SK-N-SH (cell line): ENCODE measurements around the gene DNAH10. TPM values are rescaled to one million over a fixed set of nuclear protein-coding genes. Genes with fewer than 3 reads are reported as not detected.

ENCODE experiments used
- CTCF ChIA-PET: fragments of 300-600, 350-600 bp; formaldehyde crosslinking; extraction: SDS; loops from one replicate; lab custom pipeline; 2021; lab: Yijun Ruan, JAX
- POLR2A ChIA-PET: fragments of 350-600 bp; sonication (Branson Sonifier 250); formaldehyde crosslinking; extraction: SDS; loops from one replicate; lab custom pipeline; 2020; ENCODE audit warnings: antibody characterized with exemption, inconsistent platforms; lab: Yijun Ruan, JAX
- DNase-seq: peaks from one replicate; pipeline ENCODE4 v3.0.0; 2012
- H2AFZ ChIP-seq: fragments of 200-600 bp; sonication (generic); 2 replicates; pipeline ENCODE4 v1.8.1; 2016; ENCODE audit warnings: antibody characterized with exemption, mild to moderate bottlenecking, low read depth
- H3F3A ChIP-seq: fragments of 200-600 bp; sonication (generic); replicated peaks from 2 replicates; pipeline ENCODE3; 2016; ENCODE audit warnings: antibody characterized with exemption, mild to moderate bottlenecking; ENCODE audit not compliant: insufficient read depth
- H3K27ac ChIP-seq, 2 experiments: fragments of 200-500 bp in 1 of 2; fragments of 200-600 bp in 1 of 2; sonication (Bioruptor generic) in 1 of 2; sonication (generic), shearing (Covaris generic) in 1 of 2; 2 replicates each; pipeline versions ENCODE4 v1.5.1 to v1.6.1; 2014 to 2016; ENCODE audit warnings: low read depth in 2 of 2, inconsistent platforms in 1 of 2, low read length in 1 of 2, mild to moderate bottlenecking in 1 of 2, mixed read lengths in 1 of 2
- H3K27me3 ChIP-seq: fragments of 200-600 bp; sonication (generic), shearing (Covaris generic); 2 replicates; pipeline ENCODE4 v1.6.1; 2016; ENCODE audit warnings: mixed run types; ENCODE audit not compliant: insufficient read depth
- H3K36me3 ChIP-seq, 2 experiments: fragments of 200-500 bp in 1 of 2; fragments of 200-600 bp in 1 of 2; sonication (Bioruptor generic) in 1 of 2; sonication (generic) in 1 of 2; replicated peaks in 1 of 2; 2 replicates each; pipeline versions ENCODE3 to v1.5.1; 2014 to 2016; ENCODE audit warnings: low read length in 1 of 2, mild to moderate bottlenecking in 1 of 2; ENCODE audit not compliant: insufficient read depth in 2 of 2, control insufficient read depth in 1 of 2
- H3K4me1 ChIP-seq, 2 experiments: fragments of 200-500 bp in 1 of 2; fragments of 200-600 bp in 1 of 2; sonication (Bioruptor generic) in 1 of 2; sonication (generic), shearing (Covaris generic) in 1 of 2; 2 replicates each; pipeline versions ENCODE4 v1.5.1 to v1.6.1; 2014 to 2016; ENCODE audit warnings: low read depth in 1 of 2, low read length in 1 of 2, mixed run types in 1 of 2; ENCODE audit not compliant: insufficient read depth in 2 of 2, control insufficient read depth in 1 of 2
- H3K4me2 ChIP-seq: fragments of 200-600 bp; sonication (generic), shearing (Covaris generic); 2 replicates; pipeline ENCODE4 v1.6.1; 2017; ENCODE audit warnings: mixed run types
- H3K4me3 ChIP-seq, 2 experiments: fragments of 200-500 bp in 1 of 2; fragments of 200-600 bp in 1 of 2; sonication (Bioruptor generic) in 1 of 2; sonication (generic), shearing (Covaris generic) in 1 of 2; 2 replicates each; pipeline versions ENCODE4 v1.5.1 to v1.8.1; 2014 to 2016; ENCODE audit warnings: low read depth in 2 of 2, inconsistent platforms in 1 of 2, low read length in 1 of 2, mild to moderate bottlenecking in 1 of 2, mixed read lengths in 1 of 2, moderate library complexity in 1 of 2
- H3K79me2 ChIP-seq: fragments of 200-600 bp; sonication (generic); 2 replicates; pipeline ENCODE4 v1.8.1; 2017; ENCODE audit warnings: mild to moderate bottlenecking; ENCODE audit not compliant: insufficient read depth
- H3K9ac ChIP-seq: fragments of 200-600 bp; sonication (generic); 2 replicates; pipeline ENCODE4 v1.6.1; 2017; ENCODE audit warnings: mixed run types
- H3K9me2 ChIP-seq: fragments of 200-600 bp; sonication (generic); 2 replicates; pipeline ENCODE4 v1.6.1; 2017; ENCODE audit warnings: mixed run types
- H3K9me3 ChIP-seq: fragments of 200-600 bp; sonication (generic); 2 replicates; pipeline ENCODE4 v1.6.1; 2017; ENCODE audit warnings: mixed run types, mild to moderate bottlenecking, moderate library complexity
- H4K20me1 ChIP-seq: fragments of 200-600 bp; sonication (generic); 2 replicates; pipeline ENCODE4 v1.6.1; 2017; ENCODE audit warnings: mild to moderate bottlenecking, mixed run types; ENCODE audit not compliant: insufficient read depth
- CTCF ChIP-seq: fragments of 200-600 bp; sonication (generic); IDR thresholded peaks from 2 replicates; pipeline ENCODE4 v1.6.1; 2017; ENCODE audit warnings: antibody characterized with exemption, mild to moderate bottlenecking, moderate library complexity
- IRF3 ChIP-seq: fragments of 150-350 bp; IDR thresholded peaks from 2 replicates; pipeline ENCODE4 v1.6.1; 2016; ENCODE audit warnings: mild to moderate bottlenecking, low read depth, low read length
- JUND ChIP-seq: IDR thresholded peaks from 2 replicates; pipeline ENCODE4 v1.4.0; 2012
- MXI1 ChIP-seq: IDR thresholded peaks from 2 replicates; pipeline ENCODE4 v1.6.1; 2012; ENCODE audit warnings: mild to moderate bottlenecking, low read depth, low read length, improper control_type of control experiment
- NRF1 ChIP-seq: IDR thresholded peaks from 2 replicates; pipeline ENCODE4 v1.6.1; 2012; ENCODE audit warnings: low read depth, mild to moderate bottlenecking, low read length
- RCOR1 ChIP-seq: fragments of 150-350 bp; IDR thresholded peaks from 2 replicates; pipeline ENCODE4 v1.6.1; 2017; ENCODE audit warnings: antibody characterized with exemption, low read length
- TEAD4 ChIP-seq: IDR thresholded peaks from 2 replicates; pipeline ENCODE4 v1.4.0; 2012; ENCODE audit warnings: mild to moderate bottlenecking, borderline replicate concordance; ENCODE audit not compliant: insufficient read depth
- YY1 ChIP-seq: IDR thresholded peaks from 2 replicates; pipeline ENCODE4 v1.4.0; 2012; ENCODE audit warnings: low read depth, mild to moderate bottlenecking
- ZBTB33 ChIP-seq: IDR thresholded peaks from 2 replicates; pipeline ENCODE4 v1.4.0; 2012; ENCODE audit warnings: low read depth, borderline replicate concordance
- WGBS: methylation state at CpG from one replicate; pipeline ENCODE4 v1.1.6; 2017; ENCODE audit warnings: low lambda C conversion rate; 5-methylcytosine and 5-hydroxymethylcytosine counted together
- polyA plus RNA-seq, 3 experiments: library from polyadenylated mRNA; depleted of rRNA; stranded (reverse); fragments of >200 nt; gene quantifications; 2 replicates each; pipeline ENCODE4 v1.2.3, GENCODE V29; 2012
- TF ChIP-seq, protein P1 (sequence below): IDR thresholded peaks from 2 replicates; pipeline ENCODE4 v1.6.1; 2012; ENCODE audit warnings: mild to moderate bottlenecking, low read depth, low read length, moderate library complexity

DNAH10 gene
- polyA plus RNA-seq, 1 of the 3 experiments (the other 2 are of a cell fraction), result 0.13 TPM

DNA sequence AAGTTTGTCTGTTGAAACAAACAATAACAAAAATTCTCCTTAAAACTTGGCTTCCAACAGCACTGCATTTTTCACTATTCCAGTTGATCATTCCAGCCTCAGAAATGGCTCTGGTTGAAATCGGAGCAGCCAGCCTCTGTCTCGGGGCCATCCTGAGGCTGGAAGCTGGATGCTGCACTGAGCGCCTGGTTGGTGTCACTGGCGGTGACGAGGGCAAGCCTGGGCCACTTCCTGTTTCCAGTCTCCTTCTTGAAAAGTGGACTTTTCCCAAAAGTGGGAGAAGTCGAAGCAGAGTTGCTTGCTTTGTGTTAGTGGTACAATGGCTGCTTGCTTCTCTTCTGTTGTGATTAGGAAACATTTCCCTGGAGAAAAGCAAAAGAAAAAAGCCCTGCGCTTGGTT lies 161.8 kb downstream of the DNAH10 start:
- Histone ChIP-seq H3K36me3 (no peaks in the 10 kb centered on the region), H3K9me3 (no peaks in the 10 kb centered on the region), H3K79me2 (no peaks in the 10 kb centered on the region), H2AFZ (no peak overlapping the region), H3K4me1 (no peaks in the 10 kb centered on the region; a peak in 1 of 4 replicates), H3K9ac (no peak overlapping the region), H3K4me2 (no peak overlapping the region), H3F3A (no peaks in the 10 kb centered on the region), H3K4me3 (no peak overlapping the region), H4K20me1 (no peaks in the 10 kb centered on the region), H3K27ac (no peak overlapping the region), H3K27me3 (no peaks in the 10 kb centered on the region), H3K9me2 (no peaks in the 10 kb centered on the region)
- WGBS, result 72% methylated on average over 7 of the region's 7 CpGs
- no peak for DNase-seq
- CTCF ChIA-PET, result interaction anchor here (0.6 kb wide), 1 partner anchor 197 kb away, joined by 4 read pairs; no protein-coding TSS in a partner anchor
- TF ChIP-seq TEAD4 (no peak), CTCF (no peak), YY1 (no peak), IRF3 (no peak), ZBTB33 (no peak), NRF1 (no peak), RCOR1 (no peak), MXI1 (no peak), JUND (no peak)
- TF ChIP-seq, protein P1, sequence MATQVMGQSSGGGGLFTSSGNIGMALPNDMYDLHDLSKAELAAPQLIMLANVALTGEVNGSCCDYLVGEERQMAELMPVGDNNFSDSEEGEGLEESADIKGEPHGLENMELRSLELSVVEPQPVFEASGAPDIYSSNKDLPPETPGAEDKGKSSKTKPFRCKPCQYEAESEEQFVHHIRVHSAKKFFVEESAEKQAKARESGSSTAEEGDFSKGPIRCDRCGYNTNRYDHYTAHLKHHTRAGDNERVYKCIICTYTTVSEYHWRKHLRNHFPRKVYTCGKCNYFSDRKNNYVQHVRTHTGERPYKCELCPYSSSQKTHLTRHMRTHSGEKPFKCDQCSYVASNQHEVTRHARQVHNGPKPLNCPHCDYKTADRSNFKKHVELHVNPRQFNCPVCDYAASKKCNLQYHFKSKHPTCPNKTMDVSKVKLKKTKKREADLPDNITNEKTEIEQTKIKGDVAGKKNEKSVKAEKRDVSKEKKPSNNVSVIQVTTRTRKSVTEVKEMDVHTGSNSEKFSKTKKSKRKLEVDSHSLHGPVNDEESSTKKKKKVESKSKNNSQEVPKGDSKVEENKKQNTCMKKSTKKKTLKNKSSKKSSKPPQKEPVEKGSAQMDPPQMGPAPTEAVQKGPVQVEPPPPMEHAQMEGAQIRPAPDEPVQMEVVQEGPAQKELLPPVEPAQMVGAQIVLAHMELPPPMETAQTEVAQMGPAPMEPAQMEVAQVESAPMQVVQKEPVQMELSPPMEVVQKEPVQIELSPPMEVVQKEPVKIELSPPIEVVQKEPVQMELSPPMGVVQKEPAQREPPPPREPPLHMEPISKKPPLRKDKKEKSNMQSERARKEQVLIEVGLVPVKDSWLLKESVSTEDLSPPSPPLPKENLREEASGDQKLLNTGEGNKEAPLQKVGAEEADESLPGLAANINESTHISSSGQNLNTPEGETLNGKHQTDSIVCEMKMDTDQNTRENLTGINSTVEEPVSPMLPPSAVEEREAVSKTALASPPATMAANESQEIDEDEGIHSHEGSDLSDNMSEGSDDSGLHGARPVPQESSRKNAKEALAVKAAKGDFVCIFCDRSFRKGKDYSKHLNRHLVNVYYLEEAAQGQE, result no peak
- POLR2A ChIA-PET, result no interaction called here
